HG02759 (cell line): ENCODE data around the gene HAX1.
"Not testable (repeated sequence)": the region's sequence is repeated elsewhere in the genome, so short reads cannot be mapped to it uniquely, and the experiment has no call there.

ENCODE experiments used
- ATAC-seq: cut with Tn5 transposase; IDR thresholded peaks from one replicate; pipeline ENCODE4 v1.9.1; 2021; ENCODE audit warnings: mild to moderate bottlenecking, moderate library complexity; ENCODE audit not compliant: unreplicated experiment

The HAX1 gene

GRCh38 chr1:154272217-154272998 is at the start of gene HAX1:
Gene HAX1 (plus strand): TSS chr1:154272629. CDS start chr1:154272724, 95 bp downstream.
- peak; percentile 86 for ATAC-seq

- ATAC-seq, result no peak
Observed at GRCh38 chr1:154222918-154223317, 49.5 kb upstream of the HAX1 start.

GRCh38 chr1:154223621-154224020 is 48.8 kb upstream of the HAX1 start:
- no peak for ATAC-seq

- ATAC-seq, result no peak
Observed at GRCh38 chr1:154225370-154225769, 47.1 kb upstream of the HAX1 start.

GRCh38 chr1:154231112-154231511 is 41.3 kb upstream of the HAX1 start:
- not testable (repeated sequence) for ATAC-seq

- not testable (repeated sequence) for ATAC-seq
Observed at GRCh38 chr1:154233127-154233526, 39.3 kb upstream of the HAX1 start.

GRCh38 chr1:154236855-154237254 is 35.6 kb upstream of the HAX1 start:
- ATAC-seq, result no peak

GRCh38 chr1:154237435-154237834 is 35.0 kb upstream of the HAX1 start:
- no peak for ATAC-seq

GRCh38 chr1:154237880-154238506 is 34.4 kb upstream of the HAX1 start:
- no peak for ATAC-seq

GRCh38 chr1:154239491-154239890 is 32.9 kb upstream of the HAX1 start:
- no peak for ATAC-seq

- no peak for ATAC-seq
Observed at GRCh38 chr1:154240294-154240833, 32.1 kb upstream of the HAX1 start.

- no peak for ATAC-seq
Observed at GRCh38 chr1:154241703-154242351, 30.6 kb upstream of the HAX1 start.

GRCh38 chr1:154253671-154254070 is 18.8 kb upstream of the HAX1 start:
- ATAC-seq, result no peak

- no peak for ATAC-seq
Observed at GRCh38 chr1:154256686-154257085, 15.7 kb upstream of the HAX1 start.

- ATAC-seq, result no peak
Observed at GRCh38 chr1:154258784-154259183, 13.6 kb upstream of the HAX1 start.

- ATAC-seq, result no peak
Observed at GRCh38 chr1:154260127-154260526, 12.3 kb upstream of the HAX1 start.

- ATAC-seq, result no peak
Observed at GRCh38 chr1:154263465-154264332, 8.7 kb upstream of the HAX1 start.

- ATAC-seq, result no peak
Observed at GRCh38 chr1:154264454-154264853, 8.0 kb upstream of the HAX1 start.

GRCh38 chr1:154265586-154265985 is 6.8 kb upstream of the HAX1 start:
- ATAC-seq, result no peak

GRCh38 chr1:154270833-154271232 is 1.6 kb upstream of the HAX1 start:
- no peak for ATAC-seq
